HG02610 (cell line): Measurements from ENCODE around the gene MYO16.
"Not testable (repeated sequence)": the region's sequence is repeated elsewhere in the genome, so short reads cannot be mapped to it uniquely, and the experiment has no call there.

Source experiments
- ATAC-seq: cut with Tn5 transposase; IDR thresholded peaks from one replicate; pipeline ENCODE4 v1.9.1; 2021; ENCODE audit warnings: mild to moderate bottlenecking, moderate library complexity; ENCODE audit not compliant: unreplicated experiment

MYO16 gene

DNA sequence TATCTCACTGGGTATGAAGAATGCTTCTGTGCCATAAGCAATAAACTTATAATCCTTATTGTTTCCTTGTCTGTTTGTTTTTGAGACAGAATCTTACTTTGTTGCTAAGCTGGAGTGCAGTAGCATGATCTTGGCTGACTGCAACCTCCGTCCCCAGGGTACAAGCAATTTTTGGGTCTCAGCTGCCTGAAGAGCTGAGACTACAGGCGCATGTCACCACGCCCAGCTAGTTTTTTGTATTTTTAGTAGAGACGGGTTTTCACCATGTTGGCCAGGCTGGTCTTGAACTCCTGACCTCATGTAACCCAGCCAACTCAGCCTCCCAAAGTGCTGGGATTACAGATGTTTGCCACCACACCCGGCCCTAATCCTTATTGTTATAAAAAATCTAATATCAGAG is 112.5 kb downstream of the MYO16 start:
- ATAC-seq: no peak

DNA sequence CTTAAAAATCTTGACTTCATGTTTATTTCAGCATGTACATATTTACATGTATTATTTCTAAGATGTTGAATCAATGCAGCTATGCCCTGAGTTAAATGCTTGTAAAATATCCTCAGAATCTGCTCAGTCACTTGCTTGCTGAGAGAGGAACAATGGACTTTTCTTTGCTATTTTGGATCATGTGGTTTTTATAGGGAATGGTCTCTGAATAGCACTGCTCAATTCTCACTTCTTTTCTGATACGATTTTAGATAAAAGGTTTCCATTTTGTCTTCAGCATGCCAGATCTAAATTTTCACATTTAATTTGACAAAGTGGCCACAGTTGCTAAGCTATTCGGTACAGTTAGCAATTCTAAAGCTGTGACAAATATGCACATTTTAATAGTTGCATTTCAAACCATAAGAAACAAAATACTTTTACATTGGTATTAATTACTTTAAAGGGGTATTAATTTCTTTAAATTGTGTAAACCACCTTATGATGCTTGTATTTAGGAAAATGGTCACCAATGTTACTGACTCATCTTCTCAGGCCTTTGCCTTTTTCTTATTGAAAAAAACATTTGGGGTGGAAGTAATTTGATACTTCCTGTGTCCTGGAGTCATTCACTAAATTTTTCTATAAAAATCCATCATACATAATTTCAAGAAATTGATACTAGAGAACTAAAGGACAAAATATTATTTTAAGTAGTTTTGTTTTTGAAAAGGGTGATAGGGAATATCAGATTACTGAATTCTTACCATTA is 113.5 kb downstream of the MYO16 start:
- ATAC-seq: no peak

DNA sequence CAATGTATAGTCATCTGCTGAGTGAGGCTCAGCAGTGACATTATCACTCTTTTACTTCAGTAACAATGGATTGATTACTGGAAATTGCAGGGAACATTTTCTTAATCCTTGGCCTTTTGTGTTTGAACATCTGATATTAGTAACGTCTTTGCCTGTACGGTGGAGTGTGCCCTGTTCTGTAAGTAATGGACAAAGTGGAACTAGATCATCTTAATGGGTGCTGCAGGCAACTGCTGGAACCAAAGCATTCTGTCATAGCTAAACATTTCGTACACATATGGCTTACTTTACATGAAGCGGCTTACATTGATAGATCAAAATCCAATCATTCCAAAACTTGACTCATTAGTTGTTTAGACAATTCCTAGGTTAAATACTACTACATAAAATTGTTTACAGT is 114.1 kb downstream of the MYO16 start:
- no peak for ATAC-seq

DNA sequence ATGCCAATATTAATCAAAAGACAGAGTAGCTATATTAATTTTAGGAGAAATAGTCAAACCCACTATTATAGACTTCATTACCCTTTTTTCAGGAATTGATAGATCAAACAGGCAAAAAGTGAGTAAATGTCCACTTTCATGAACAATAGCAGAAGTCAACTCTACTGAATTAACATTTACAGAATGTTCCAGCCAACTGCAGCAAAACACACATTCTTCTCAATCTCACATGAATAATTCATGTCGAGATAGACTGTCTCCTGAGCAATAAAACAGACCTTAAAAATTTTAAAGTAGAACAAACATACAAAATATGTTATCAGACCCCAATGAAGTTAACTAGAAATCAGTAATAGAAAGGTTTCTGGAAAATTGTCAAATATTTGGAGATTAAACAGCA is 118.4 kb downstream of the MYO16 start:
- no peak for ATAC-seq

DNA sequence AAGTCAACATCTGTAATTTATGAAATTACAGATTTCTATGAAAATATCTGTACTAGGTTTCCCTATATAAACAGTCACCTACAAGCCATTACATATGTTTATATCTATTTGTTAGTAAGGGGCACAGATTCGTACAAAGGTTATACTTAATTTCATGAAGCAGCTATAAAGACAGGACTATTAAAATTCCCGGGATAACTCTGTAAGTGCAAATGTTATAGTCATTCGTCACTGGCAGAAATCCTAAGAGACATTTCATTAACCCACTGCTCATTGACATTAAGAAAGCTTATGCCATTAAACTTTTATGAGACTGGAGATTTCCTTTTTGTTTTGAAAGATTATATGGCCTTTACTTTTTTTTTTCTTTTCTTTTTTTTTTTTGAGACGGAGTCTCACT is 122.9 kb downstream of the MYO16 start:
- ATAC-seq: no peak

DNA sequence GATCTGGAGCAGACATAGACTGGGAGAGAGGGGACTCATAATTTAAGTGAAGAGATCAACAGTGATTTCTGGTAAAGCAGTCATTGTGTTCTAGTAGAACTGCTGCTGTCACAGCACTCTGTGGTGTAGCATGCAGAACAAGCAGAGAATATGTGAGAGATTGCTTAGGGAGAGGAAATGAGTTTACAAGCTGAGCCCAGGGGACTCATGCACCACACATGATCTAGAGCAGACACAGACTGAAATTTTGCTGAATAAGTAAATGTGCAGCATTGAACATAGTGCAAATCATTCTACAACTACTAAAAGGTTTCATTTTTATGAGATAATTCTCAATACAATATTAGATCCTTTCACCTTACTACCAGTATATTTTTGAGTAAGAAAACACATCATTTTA is 125.7 kb downstream of the MYO16 start:
- ATAC-seq: no peak

DNA sequence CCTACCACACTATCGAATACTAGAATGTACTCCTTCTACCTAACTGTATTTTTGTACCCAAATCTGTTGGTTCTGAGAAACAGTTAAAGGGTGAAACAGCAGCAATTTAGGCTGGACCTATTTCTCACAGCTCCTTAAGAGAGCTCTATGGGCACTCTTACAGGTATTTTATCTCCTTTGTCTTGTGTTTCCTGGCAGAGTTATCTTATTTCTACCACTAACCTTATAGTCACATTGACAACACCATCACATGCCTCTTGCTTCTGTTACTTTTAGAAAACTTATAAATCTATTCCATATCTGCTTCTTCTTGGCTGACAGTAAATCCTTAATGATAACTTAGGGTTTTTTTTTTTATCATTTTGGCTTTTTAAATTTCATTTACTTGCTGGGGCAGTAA is 130.7 kb downstream of the MYO16 start:
- ATAC-seq: no peak

DNA sequence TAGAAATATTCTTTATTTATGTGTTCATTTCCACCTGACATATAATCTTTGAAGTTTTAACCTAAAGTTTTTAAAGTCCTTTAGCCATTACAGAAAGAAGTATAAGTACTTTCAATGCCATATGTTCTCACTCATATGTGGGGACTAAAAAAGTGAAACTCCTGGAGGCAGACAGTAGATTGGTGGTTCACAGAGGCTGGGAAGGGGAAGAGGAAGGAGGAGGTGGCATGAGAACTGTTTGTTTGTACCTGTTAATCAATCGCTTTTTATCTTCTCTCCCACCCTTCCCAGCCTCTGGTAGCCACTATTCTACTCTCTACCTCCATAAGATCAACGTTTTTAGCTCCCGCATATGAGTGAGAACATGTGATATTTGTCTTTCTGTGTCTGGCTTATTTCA is 131.1 kb downstream of the MYO16 start:
- ATAC-seq: no peak

DNA sequence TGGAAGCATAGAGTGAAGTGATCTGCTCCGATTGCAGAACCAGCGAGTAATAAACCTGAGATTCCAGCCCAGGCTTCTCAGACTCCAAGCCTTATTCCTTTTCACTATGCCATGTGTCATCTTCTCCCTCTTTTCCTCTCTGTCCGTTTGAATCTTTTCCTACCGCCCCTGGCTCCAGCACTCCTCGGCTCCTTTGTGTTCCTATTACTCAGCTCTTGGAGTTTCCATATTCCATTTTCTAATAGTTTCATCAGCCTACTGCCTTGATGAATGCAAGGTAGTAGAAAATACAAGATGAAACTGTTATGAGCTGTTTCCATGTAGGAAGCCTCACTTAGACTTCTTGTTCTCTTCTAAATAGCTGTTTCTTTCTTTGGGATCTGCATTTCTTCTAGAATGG is 138.6 kb downstream of the MYO16 start:
- no peak for ATAC-seq

DNA sequence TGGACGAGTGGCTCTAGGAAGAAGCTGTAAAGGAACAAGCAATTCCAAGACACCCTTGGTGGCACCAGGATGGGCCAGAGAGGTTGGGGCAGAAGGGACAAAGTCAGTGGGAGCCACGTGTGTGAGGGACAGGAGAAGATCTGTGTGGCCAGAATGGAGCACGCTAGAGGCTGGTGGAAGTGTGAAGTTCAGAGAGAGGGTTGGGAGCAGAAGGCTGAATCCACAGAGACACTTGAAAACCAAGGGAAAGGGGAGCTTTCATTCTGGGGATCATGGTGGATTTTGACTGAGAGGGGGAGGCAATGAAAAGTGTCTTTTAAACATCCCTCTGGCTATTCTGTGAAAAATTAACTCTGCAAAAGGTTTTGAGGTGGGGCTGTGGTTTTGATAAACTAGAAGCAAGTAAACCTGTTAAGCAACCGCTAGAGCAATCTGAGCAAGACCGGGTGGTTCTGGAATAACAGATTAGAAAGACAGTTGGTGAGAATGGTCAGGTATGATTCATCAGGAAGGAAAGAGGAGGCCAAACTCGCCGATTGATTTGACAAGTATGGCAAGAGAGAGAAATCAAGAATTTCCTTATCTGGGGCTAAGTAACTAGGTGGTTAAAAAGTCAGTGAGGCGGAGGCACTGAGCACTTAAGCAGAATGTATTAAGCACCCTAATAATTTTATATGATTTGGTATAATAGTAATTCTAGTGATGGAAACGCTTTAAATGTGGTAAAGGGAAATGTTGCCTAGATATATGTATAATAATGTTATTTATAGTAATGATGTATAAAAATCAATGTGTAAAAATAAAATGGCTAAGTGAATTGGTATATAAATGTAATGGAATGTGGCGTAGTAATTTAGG is 140.0 kb downstream of the MYO16 start:
- no peak for ATAC-seq

DNA sequence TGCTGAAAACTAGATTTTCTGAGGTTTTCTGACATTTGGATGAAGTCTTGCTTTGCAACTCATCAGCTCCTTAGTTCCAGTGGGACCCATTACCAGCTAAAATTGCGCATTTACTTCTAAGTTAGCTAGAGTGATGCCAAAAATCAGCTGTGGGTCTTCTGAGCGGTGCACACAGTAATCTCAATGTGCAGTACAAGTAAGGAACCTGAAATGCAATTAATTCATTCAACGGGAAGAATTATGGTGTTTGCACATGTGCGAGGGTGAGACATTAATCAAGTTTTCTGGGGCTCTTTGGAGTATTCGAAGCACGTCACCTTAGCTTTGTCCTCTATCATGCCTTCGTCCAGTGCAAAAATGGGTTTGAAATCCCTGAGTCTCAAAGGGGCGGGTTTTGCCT is 146.2 kb downstream of the MYO16 start:
- no peak for ATAC-seq

DNA sequence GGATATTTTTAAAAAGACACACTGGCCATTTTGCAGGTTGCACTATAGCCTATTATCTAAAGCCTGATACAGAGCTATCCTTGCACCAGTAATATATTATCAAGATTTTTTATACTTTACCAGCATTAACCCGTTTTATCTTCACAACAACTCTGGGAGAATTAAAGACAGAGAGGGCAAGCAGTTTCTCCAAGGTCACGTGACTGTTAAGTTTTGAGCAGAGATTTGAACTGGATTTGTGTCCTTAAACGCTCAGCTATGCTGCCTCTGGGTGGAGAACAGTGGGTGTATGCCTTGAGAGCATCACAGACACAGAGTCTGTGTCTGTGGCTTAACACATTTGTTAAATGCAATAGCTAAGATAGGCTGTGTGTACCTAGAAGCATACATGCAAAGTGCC is 147.2 kb downstream of the MYO16 start:
- no peak for ATAC-seq

DNA sequence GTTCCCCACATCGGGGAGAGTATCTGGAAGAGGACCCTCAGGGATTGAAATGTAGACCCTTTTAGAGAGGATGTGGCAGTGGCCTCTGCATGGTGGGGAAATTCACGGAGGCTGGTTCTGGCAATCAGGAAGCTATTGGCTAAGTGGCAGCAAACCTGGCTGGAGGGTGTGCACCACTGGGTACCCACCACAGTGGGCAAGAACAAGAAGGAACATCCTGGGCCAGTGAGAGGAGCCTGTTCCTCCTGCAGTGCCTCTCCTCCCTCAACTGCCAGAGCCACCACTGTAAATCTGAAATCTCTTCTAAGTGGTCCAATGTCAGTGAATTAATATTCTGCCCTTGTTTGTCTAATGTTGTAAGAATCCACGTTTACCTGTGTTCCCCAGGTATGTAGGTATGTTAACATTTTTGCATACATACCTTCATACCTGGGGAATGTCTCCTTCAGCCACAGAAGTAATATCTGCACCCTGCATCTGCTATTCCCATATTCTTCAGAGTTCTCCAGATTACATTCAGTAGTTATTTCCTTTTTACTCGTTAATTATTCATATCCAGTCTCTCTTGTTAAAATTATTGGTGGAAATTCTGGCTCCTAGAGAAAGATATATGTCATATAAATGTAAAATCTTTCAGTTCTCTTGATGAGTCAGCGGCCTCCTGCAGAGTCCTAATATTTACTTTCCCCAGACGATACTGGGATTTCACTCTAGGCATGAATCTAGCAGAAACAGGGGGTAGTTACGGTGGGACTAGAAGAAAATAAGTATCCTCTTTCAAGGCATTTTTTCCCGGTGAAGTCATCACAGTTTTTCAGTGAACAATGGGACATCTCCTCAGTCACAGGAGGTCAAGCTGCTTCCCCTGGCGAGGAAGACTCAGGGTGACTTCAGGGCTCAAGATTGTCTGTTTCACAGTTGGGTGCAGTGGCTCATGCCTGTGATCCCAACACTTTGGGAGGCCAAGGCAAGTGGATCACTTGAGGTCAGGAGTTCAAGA is 148.3 kb downstream of the MYO16 start:
- no peak for ATAC-seq

DNA sequence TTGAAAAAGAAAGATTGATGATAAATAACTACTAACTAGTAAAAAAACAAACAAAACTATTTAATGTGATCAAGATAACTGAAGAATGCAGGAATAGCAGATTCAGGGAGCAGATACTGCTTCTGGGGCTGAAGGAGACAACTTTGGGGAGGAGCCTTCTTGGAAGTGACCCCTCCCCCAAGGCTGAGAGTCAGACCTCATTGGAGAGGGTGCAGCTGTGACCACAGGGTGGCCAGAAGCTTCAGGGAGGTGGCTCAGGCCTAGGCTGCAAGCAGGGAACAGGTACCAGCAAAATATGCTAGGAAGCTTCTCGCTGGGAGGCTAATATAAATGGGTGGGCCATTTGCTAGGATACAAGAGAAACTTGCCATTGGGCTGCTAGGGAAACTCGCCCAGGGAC is 149.9 kb downstream of the MYO16 start:
- no peak for ATAC-seq

DNA sequence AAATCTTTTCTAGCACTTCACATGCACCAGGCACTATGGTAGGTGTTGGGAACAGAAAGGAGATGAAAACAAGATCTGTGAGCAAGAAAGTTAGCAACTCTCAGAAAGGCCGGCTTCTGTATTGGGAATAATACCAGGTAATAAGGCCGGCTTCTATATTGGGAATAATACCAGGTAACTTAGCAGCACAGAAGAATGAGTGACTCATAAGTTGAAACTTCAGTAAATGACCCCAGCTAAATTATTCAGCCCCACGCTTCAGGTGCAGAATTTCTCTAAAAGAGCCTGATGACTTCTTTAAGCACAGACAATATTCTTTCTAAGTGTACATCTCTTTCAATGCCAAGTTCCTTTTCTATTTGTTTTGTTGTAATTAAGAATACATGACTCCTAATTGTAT is 151.3 kb downstream of the MYO16 start:
- no peak for ATAC-seq

DNA sequence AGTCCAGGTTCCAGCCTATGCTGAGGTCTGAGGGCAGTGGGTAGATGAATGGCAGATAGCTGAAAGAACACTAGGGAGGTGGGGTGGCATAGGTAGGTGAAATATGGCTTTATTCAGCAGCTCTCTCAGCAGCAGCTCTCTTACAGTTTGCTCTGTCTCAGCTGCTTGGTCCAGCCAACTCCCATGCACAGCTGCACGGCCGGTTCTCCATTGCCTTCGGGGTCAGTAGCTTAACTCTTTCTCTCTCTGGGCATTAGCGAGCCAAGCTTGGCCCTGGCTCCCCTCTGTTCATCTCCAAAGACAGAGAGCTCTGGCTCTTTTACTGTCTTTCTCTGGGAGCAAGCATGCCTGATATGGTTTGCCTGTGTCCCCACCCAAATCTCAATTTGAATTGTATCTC is 151.9 kb downstream of the MYO16 start:
- ATAC-seq: no peak

DNA sequence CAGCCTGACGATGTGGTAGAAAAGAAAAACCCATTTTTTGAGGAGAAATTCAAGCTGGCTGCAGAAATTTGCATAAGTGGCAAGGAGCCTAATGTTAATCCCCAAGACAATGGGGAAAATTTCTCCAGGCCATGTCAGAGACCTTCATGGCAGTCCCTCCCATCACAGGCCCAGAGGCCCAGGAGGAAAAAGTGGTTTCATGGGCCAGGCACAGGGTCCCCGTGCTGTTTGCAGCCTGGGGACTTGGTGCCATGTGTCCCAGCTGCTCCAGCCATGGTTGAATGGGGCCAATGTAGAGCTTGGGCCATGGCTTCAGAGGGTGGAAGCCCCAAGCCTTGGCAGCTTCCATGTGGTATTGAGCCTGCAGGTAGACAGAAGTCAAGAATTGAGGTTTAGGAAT is 153.1 kb downstream of the MYO16 start:
- not testable (repeated sequence) for ATAC-seq

DNA sequence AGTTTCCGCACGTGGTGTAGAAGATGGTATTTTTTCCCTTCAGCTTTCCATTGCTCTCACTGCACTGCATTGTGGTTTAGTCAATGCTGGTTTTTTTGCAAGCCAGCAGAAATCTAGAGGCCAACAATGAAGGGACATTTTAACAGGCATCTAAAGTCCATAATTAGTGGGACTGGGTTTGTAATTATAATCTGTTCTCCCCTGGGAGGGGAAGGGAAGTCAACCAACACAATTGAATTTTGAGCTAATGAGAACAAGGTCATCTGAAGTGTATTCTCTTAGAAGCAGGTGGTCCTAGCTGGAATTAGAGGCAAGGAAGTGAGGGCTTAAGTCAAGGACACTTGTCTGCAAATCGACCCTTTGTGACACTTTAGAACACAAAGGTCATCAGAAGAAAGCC is 156.4 kb downstream of the MYO16 start:
- ATAC-seq: no peak

DNA sequence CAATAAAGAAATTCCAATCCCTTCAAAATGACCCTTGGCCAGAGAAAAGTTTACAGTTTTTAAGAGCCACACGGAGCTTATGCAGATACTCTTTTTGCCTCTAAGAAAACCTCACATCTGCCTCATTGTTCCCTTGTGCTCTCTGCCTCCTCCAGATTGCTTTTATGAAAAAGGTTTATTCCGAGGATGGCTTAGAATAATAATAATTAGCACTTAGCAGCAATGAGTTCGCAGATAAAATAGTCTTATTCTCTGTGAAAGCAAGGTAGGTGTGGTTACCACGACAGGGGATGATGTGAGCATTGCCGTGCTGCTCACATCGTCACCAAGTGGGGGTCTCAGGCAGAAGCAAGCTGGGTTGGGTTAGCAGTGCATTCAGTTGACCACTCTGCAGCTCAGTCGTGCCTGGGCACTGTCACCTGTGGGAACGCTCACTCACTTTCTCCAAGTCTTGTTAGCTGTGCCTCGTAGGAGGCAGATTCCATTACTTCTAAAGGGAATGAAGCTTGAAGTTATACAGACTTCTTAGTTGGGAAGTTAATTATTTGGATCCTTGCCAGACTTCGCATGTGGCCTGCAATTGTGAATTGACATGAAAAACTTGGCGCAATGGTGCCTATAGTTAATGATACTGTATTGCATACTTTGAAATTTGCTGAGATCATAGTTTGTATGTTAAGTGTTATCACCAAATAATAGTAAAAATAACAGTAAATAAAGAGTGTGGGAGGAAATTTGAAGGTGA is 157.2 kb downstream of the MYO16 start:
- ATAC-seq: no peak

DNA sequence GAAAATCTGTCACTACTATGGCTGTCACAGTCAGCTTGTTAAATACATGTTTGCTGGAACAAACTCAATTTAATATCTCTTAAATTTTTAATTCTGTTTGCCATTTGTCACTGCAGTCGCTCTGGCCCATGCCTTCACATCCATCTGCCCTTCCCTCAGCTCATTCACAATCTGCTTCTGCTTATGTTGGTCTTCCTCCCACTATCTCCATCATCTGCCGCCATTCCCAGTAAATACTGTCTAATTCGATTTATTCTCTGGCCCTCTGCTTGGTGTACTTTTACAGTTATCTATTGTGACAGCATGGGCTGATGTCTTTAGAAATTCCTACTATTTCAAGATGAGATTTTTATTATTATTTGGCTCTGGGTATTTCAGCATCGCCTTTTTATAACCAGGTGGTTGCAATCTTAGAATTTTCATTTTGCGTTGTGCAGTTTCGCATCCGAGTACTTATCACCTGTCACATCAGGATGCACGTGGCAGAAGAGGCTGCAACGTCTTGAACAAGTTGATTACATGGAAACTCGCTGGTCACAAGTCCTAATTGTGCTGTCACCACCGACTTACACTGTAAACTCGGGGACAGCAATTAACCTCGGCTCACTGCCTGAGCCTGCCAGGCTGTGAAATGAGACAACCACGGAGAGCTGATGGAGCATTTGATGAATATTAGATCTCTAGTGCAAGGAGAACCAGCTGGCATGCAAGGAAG is 158.4 kb downstream of the MYO16 start:
- no peak for ATAC-seq
